Measurements from ENCODE around the gene ANO1.

DNA sequence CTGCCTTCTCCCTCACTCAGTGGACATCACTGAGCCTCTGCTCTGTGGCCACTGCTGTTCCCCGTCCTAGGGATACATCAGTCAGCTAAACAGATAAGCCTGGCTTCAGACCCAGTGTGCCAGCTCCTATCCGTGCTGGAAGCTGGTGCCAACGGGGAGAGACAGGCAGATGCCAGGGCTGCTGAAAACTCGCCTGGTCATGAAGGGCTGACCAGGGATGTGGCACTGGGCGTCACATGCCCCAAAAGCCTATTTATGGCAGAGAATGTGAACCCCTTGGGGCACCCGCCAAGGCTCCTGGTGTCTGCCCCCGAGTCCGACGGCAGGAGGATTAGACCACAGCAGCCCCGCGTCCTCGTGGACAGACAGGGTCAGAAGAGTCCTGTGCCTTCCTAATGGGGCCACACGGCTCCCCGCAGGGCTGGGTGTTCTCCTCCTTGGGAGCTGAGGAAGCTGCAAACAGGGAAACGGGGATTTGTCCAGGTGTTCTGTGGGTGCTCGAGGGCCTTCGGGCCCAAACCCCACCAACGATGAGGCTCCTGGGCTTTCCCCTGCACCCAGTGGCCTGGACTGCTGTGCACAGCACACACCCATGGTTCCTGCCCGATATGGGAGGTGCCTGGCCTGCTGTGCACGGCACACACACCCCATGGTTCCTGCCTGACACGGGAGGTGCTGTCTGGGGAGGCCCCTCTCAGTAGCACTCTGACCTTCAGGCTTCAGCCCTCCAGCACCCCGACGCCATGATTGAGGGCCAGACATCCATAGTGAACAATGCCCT, 19.9 kb downstream of the ANO1 start:
- TF ChIP-seq CTCF (IDR thresholded peaks at IDR 0.05) (no peak), POLR2A (IDR thresholded peaks at IDR 0.05) (no peak)
